GM12878 (cell line): Measurements from ENCODE around the gene ADK. TPM values are rescaled to one million over a fixed set of nuclear protein-coding genes. Genes with fewer than 3 reads are reported as not detected.
A peak's percentile ranks its signal among the peaks of the same experiment; 100 is the strongest.

Experiments
- ATAC-seq: fragments of 200-7000 bp; cut with Tn5 transposase; 3 replicates; pipeline ENCODE4 v1.9.1; 2020; ENCODE audit warnings: mild to moderate bottlenecking, moderate library complexity
- BruUV-seq: library from RNA; stranded (reverse); fragments of 400-500 nt; replicated peaks from 2 replicates; lab custom pipeline; 2021; lab: Mats Ljungman, UMichigan
- CTCF ChIA-PET: fragments of 300-600 bp; sonication (Branson Sonifier 250); formaldehyde crosslinking; extraction: SDS; loops from one replicate; lab custom pipeline; 2021; ENCODE audit warnings: inconsistent platforms; lab: Yijun Ruan, JAX
- POLR2A ChIA-PET: fragments of 350-600 bp; formaldehyde crosslinking; extraction: SDS; loops from one replicate; lab custom pipeline; 2021; ENCODE audit warnings: inconsistent platforms; lab: Charles Lee
- RAD21 ChIA-PET: fragments of 300-600 bp; sonication (Branson Sonifier 250); formaldehyde crosslinking; loops from one replicate; lab custom pipeline; 2023; ENCODE audit warnings: antibody characterized with exemption; ENCODE audit not compliant: unreplicated experiment; lab: Charles Lee
- SMC1A ChIA-PET: fragments of 300-600 bp; sonication (Branson Sonifier 250); formaldehyde crosslinking; loops from one replicate; lab custom pipeline; 2023; ENCODE audit not compliant: unreplicated experiment, uncharacterized antibody; lab: Charles Lee
- DNase-seq: peaks from one replicate; pipeline ENCODE4 v3.0.0-alpha.2; 2011; ENCODE audit warnings: low read depth, low spot score
- FAIRE-seq: peaks from 3 replicates; lab custom pipeline; 2011; peaks lifted over from hg19 to GRCh38; lab: Jason Lieb, UNC
- H2AFZ ChIP-seq: 2 replicates; pipeline ENCODE4 v1.6.0; 2011; ENCODE audit warnings: low read depth, low read length, control low read depth; ENCODE audit not compliant: control insufficient read depth
- H3K27ac ChIP-seq: 2 replicates; pipeline ENCODE4 v1.5.1; 2011; ENCODE audit warnings: control low read depth; ENCODE audit not compliant: control insufficient read depth, insufficient read depth
- H3K27me3 ChIP-seq, 2 experiments: replicated peaks in 1 of 2; 2 replicates each; pipeline versions ENCODE4 v1.6.0 to v1.6.1; 2011; ENCODE audit warnings: low read length in 1 of 2; ENCODE audit not compliant: control insufficient read depth in 2 of 2, insufficient read depth in 2 of 2
- H3K36me3 ChIP-seq, 2 experiments: 2 replicates each; pipeline ENCODE4 v1.5.1; 2011; ENCODE audit warnings: low read length in 1 of 2; ENCODE audit not compliant: control insufficient read depth in 2 of 2, insufficient read depth in 2 of 2
- H3K4me1 ChIP-seq: 2 replicates; pipeline ENCODE4 v1.6.1; 2011; ENCODE audit warnings: mild to moderate bottlenecking, low read length, moderate library complexity, mixed read lengths; ENCODE audit not compliant: control insufficient read depth, insufficient read depth
- H3K4me2 ChIP-seq: 2 replicates; pipeline ENCODE4 v1.6.0; 2011; ENCODE audit warnings: control low read depth; ENCODE audit not compliant: control insufficient read depth, insufficient read depth
- H3K4me3 ChIP-seq: fragments of 200-600 bp; sonication (generic); 2 replicates; pipeline ENCODE4 v1.5.1; 2016
- H3K79me2 ChIP-seq: 2 replicates; pipeline ENCODE4 v1.6.0; 2011; ENCODE audit warnings: low read length; ENCODE audit not compliant: control insufficient read depth, insufficient read depth
- H3K9ac ChIP-seq: 2 replicates; pipeline ENCODE4 v1.8.0; 2011; ENCODE audit warnings: low read length, control low read depth, mixed read lengths; ENCODE audit not compliant: control insufficient read depth, insufficient read depth
- H3K9me3 ChIP-seq: replicated peaks from 3 replicates; pipeline ENCODE4 v1.5.1; 2011; ENCODE audit warnings: mild to moderate bottlenecking, low read length; ENCODE audit not compliant: control insufficient read depth, insufficient read depth
- H4K20me1 ChIP-seq: 2 replicates; pipeline ENCODE4 v1.6.0; 2011; ENCODE audit not compliant: control insufficient read depth, insufficient read depth
- ATF3 ChIP-seq: IDR thresholded peaks from 2 replicates; pipeline ENCODE4 v1.6.1; 2011; ENCODE audit warnings: low read depth, mild to moderate bottlenecking, low read length, moderate library complexity, borderline replicate concordance; ENCODE audit errors: extremely low read depth
- BACH1 ChIP-seq: fragments of 450-650 bp; IDR thresholded peaks from 2 replicates; pipeline ENCODE4 v1.6.1; 2017; ENCODE audit warnings: mild to moderate bottlenecking, borderline replicate concordance
- CREB1 ChIP-seq: IDR thresholded peaks from 2 replicates; pipeline ENCODE4 v1.6.1; 2012; ENCODE audit warnings: low read depth, mild to moderate bottlenecking, inconsistent platforms
- CREM ChIP-seq: IDR thresholded peaks from 2 replicates; pipeline ENCODE4 v1.6.1; 2014; ENCODE audit warnings: antibody characterized with exemption, low read depth
- CTCF ChIP-seq, 3 experiments: IDR thresholded peaks in 2 of 3; conservative IDR thresholded peaks in 1 of 3; 2 replicates each; pipeline ENCODE4 v1.5.1; 2011; ENCODE audit warnings: low read depth in 3 of 3, low read length in 3 of 3, mild to moderate bottlenecking in 3 of 3, control low read depth in 2 of 3, moderate library complexity in 2 of 3, inconsistent platforms in 1 of 3, mixed read lengths in 1 of 3; ENCODE audit not compliant: control insufficient read depth in 2 of 3, insufficient read depth in 1 of 3; ENCODE audit errors: extremely low read depth in 1 of 3
- DPF2 ChIP-seq: fragments of 450-650 bp; IDR thresholded peaks from 2 replicates; pipeline ENCODE4 v1.6.1; 2017; ENCODE audit warnings: mild to moderate bottlenecking
- ESRRA ChIP-seq: IDR thresholded peaks from 2 replicates; pipeline ENCODE4 v1.6.1; 2012; ENCODE audit warnings: mild to moderate bottlenecking, low read length, improper control_type of control experiment
- HDGF ChIP-seq: fragments of 450-650 bp; IDR thresholded peaks from 2 replicates; pipeline ENCODE4 v1.6.1; 2016; ENCODE audit warnings: antibody characterized with exemption
- IKZF1 ChIP-seq: fragments of 450-650 bp; conservative IDR thresholded peaks from 2 replicates; pipeline ENCODE4 v1.6.1; 2017; ENCODE audit warnings: antibody characterized with exemption, mild to moderate bottlenecking
- IKZF2 ChIP-seq, 2 experiments: fragments of 450-650 bp; IDR thresholded peaks; 2 replicates each; pipeline ENCODE4 v1.6.1; 2017; ENCODE audit warnings: mild to moderate bottlenecking in 2 of 2, moderate library complexity in 2 of 2
- KDM1A ChIP-seq: fragments of 200-600 bp; sonication (generic); IDR thresholded peaks from 2 replicates; pipeline ENCODE4 v1.6.1; 2016; ENCODE audit warnings: borderline replicate concordance
- PML ChIP-seq: IDR thresholded peaks from 2 replicates; pipeline ENCODE4 v1.6.1; 2012; ENCODE audit warnings: low read length, inconsistent platforms
- RAD21 ChIP-seq: IDR thresholded peaks from 2 replicates; pipeline ENCODE4 v1.6.1; 2011; ENCODE audit warnings: mild to moderate bottlenecking, low read depth, low read length, moderate library complexity; ENCODE audit not compliant: insufficient read depth
- SMC3 ChIP-seq: IDR thresholded peaks from 2 replicates; pipeline ENCODE4 v1.6.1; 2011; ENCODE audit warnings: low read length, improper control_type of control experiment, borderline replicate concordance
- TARDBP ChIP-seq: IDR thresholded peaks from 2 replicates; pipeline ENCODE4 v1.6.1; 2016; ENCODE audit warnings: borderline replicate concordance
- TCF3 ChIP-seq: IDR thresholded peaks from 2 replicates; pipeline ENCODE4 v1.6.1; 2012; ENCODE audit warnings: low read depth, mild to moderate bottlenecking, low read length, borderline replicate concordance; ENCODE audit not compliant: insufficient read depth
- TCF7 ChIP-seq: IDR thresholded peaks from 2 replicates; pipeline ENCODE4 v1.6.1; 2014; ENCODE audit warnings: antibody characterized with exemption, borderline replicate concordance
- ZNF217 ChIP-seq: fragments of 450-650 bp; IDR thresholded peaks from 2 replicates; pipeline ENCODE4 v1.6.1; 2017; ENCODE audit warnings: antibody characterized with exemption, mild to moderate bottlenecking
- WGBS: methylation state at CpG from one replicate; pipeline ENCODE4 v1.1.6; 2016; ENCODE audit warnings: low lambda C conversion rate; ENCODE audit not compliant: insufficient replicate concordance, insufficient coverage; ENCODE audit errors: missing lambda C conversion rate; 5-methylcytosine and 5-hydroxymethylcytosine counted together
- in situ Hi-C: fragments of 300-500 bp; cut with MboI; formaldehyde crosslinking; loops from 9 replicates; pipeline ENCODE4 v1.14.3; 2018; ENCODE audit warnings: mixed read lengths
- intact Hi-C: fragments of 100-400 bp; cut with micrococcal nuclease; formaldehyde crosslinking; loops from one replicate; pipeline ENCODE4 v1.14.2; 2022; ENCODE audit not compliant: unreplicated experiment
- polyA plus RNA-seq, 11 experiments: library from polyadenylated mRNA; depleted of rRNA in 4 of 11; unstranded in 6 of 11; stranded (reverse) in 5 of 11; fragments of >200 nt; fragmentation: Nextera tagmentation in 4 of 11; fragmentation: Illumina TruSeq in 1 of 11; extraction: Ambion mirVana in 4 of 11; extraction: Trizol in 1 of 11; gene quantifications; 1 replicate in 1 of 11; 2 replicates in 10 of 11; pipeline versions ENCODE4 v1.2.1 to v1.2.3, GENCODE V29; 2011 to 2016; ENCODE audit warnings: inconsistent platforms in 2 of 11, missing spikeins in 2 of 11, low read depth in 1 of 11
- total RNA-seq, 4 experiments: library from RNA; depleted of rRNA in 3 of 4; stranded (reverse); fragments of >200 nt in 3 of 4; fragmentation: Illumina TruSeq in 1 of 4; extraction: Trizol in 1 of 4; gene quantifications; 2 replicates each; pipeline versions ENCODE4 v1.2.1 to v1.2.3, GENCODE V29; 2013 to 2021

ADK gene
- total and polyA plus RNA-seq, 10 of the 15 experiments (the other 5 are each of a cell fraction or from before 2014, with no cell fraction given): 42.0 to 151 (median 81.6) TPM

- Histone ChIP-seq H3K4me1 (no peaks in the 10 kb centered on the region), H3K36me3 (peaks cover 0 to 5% of the 10 kb centered on the region in 2 experiments; a peak in 1 of 4 replicates), H3K4me2 (no peak overlapping the region), H4K20me1 (no peaks in the 10 kb centered on the region), H3K27ac (no peak overlapping the region), H3K9ac (no peak overlapping the region), H3K9me3 (no peaks in the 10 kb centered on the region), H2AFZ (no peak overlapping the region), H3K4me3 (no peak overlapping the region), H3K27me3 (no peaks in the 10 kb centered on the region), H3K79me2 (no peaks in the 10 kb centered on the region)
- WGBS: 60% methylated on average over 11 of the region's 11 CpGs
- ChIA-PET SMC1A (interaction anchor here (0.9 to 4.1 kb wide), 25 partner anchors 10 to 309 kb away, joined by 3 to 70 read pairs (median 3); no protein-coding TSS in a partner anchor), POLR2A (interaction anchor here (0.5 kb wide), 1 partner anchor 12 kb away, joined by 3 read pairs; no protein-coding TSS in a partner anchor), CTCF (interaction anchor here (0.7 to 13.9 kb wide), 34 partner anchors 9 to 322 kb away, joined by 3 to 185 read pairs (median 4); partner anchors contain the start of gene CHCHD1), RAD21 (interaction anchor here (0.6 to 3.5 kb wide), 15 partner anchors 14 to 224 kb away, joined by 3 to 35 read pairs (median 5); partner anchors contain the start of gene VCL)
- FAIRE-seq: peak; percentile 23
- no peak for DNase-seq
- in situ Hi-C loops: no loop called here
- BruUV-seq: no TSS peak
- TF ChIP-seq ATF3: no peak
- no peak for TF ChIP-seq CREB1
- no peak for TF ChIP-seq IKZF1
- TF ChIP-seq KDM1A: no peak
- TF ChIP-seq TARDBP: no peak
- TF ChIP-seq CTCF (IDR thresholded peaks at IDR 0.05 in 2 of 3, conservative IDR thresholded peaks at IDR 0.05 in 1 of 3; ENCODE audit: control insufficient read depth in 2 of 3, extremely low read depth in 1 of 3, insufficient read depth in 1 of 3, low read depth in 3 of 3, low read length in 3 of 3): peak; percentile 52 to 71 (median 67)
- TF ChIP-seq HDGF: no peak
- TF ChIP-seq SMC3: peak; percentile 64; the same call in 1 of the 2 replicates
- no peak for TF ChIP-seq CREM
- TF ChIP-seq PML: no peak
- no peak for TF ChIP-seq TCF7
- no peak for TF ChIP-seq TCF3
- no peak for TF ChIP-seq ESRRA
- no peak for TF ChIP-seq BACH1
- no peak for TF ChIP-seq IKZF2 (IDR thresholded peaks at IDR 0.05)
- peak; percentile 84 for TF ChIP-seq RAD21
- no peak for TF ChIP-seq ZNF217
- TF ChIP-seq DPF2: no peak
- peak; percentile 85 for ATAC-seq
- intact Hi-C loops: loop anchor here (2.0 kb wide), 1 partner anchor 217 kb away; no protein-coding TSS in a partner anchor
These were observed 47.3 kb upstream of the ADK start for GRCh38 chr10:74103560-74104258.
